ENCODE results near the gene C14orf180.

Gene C14orf180

DNA sequence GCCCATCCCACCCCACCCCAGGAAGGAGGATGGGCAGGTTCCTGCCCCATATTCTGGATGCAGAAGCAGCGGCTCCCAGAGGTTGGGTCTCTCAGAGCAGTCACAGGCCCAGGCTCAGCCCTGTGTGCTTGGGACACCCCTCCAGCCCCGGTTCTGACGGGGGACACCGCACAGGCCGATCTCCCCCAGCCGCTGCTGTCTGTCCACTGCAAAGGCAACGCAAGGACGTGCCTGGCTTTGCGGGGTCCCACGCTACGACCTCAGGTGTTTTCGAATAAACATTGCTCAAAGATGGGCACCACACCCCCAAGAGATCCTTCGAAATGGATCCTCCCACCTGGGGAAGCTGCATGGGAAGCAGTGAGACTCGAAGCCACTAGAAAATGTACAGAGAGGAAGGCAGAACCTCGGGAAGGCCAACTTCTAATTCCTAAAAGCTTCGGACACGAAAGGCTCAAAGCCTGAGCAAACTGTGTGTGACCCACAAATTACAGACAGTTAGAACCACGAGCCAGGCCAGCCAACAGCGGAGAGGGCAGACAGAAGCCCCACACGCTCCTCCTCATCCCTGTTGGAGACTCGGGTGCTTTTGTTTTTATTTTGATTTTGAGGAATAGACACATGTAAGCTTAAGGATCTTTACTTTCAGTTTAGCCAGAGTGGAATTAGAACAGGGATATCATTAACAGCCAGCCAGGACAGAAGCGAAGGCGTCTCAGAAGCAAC lies 10.8 kb downstream of the C14orf180 start:
- Histone ChIP-seq H3K9me2 (replicated peaks; ENCODE audit: insufficient read depth, low read length) (no peaks in the 10 kb centered on the region), H3K4me2 (ENCODE audit: low read depth, low read length, poor library complexity, severe bottlenecking) (no peak overlapping the region), H3F3A (ENCODE audit: insufficient read depth) (no peaks in the 10 kb centered on the region), H3K9me3 (ENCODE audit: insufficient read depth, low read length) (no peaks in the 10 kb centered on the region), H4K20me1 (ENCODE audit: low read depth, low read length) (no peaks in the 10 kb centered on the region), H3K79me2 (ENCODE audit: insufficient read depth, low read length) (no peaks in the 10 kb centered on the region), H3K27ac (ENCODE audit: low read depth, low read length) (no peak overlapping the region), H3K36me3 (ENCODE audit: low read length) (no peaks in the 10 kb centered on the region), H3K9ac (ENCODE audit: low read length) (no peak overlapping the region), H3K27me3 (ENCODE audit: low read length) (no peaks in the 10 kb centered on the region), H2AFZ (ENCODE audit: low read depth, low read length, severe bottlenecking) (no peak overlapping the region), H3K4me3 (ENCODE audit: insufficient read depth, low read length, poor library complexity, severe bottlenecking) (no peak overlapping the region)
- TF ChIP-seq, protein P1, sequence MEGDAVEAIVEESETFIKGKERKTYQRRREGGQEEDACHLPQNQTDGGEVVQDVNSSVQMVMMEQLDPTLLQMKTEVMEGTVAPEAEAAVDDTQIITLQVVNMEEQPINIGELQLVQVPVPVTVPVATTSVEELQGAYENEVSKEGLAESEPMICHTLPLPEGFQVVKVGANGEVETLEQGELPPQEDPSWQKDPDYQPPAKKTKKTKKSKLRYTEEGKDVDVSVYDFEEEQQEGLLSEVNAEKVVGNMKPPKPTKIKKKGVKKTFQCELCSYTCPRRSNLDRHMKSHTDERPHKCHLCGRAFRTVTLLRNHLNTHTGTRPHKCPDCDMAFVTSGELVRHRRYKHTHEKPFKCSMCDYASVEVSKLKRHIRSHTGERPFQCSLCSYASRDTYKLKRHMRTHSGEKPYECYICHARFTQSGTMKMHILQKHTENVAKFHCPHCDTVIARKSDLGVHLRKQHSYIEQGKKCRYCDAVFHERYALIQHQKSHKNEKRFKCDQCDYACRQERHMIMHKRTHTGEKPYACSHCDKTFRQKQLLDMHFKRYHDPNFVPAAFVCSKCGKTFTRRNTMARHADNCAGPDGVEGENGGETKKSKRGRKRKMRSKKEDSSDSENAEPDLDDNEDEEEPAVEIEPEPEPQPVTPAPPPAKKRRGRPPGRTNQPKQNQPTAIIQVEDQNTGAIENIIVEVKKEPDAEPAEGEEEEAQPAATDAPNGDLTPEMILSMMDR (IDR thresholded peaks at IDR 0.05; ENCODE audit: insufficient read depth, low read length, poor library complexity, severe bottlenecking), result no peak
- TF ChIP-seq EZH2phosphoT487 (conservative IDR thresholded peaks at IDR 0.05; ENCODE audit: low read length), result no peak

GRCh38 chr14:104591031-104591430 lies 11.5 kb downstream of the C14orf180 start:
- H4K20me1 ChIP-seq (ENCODE audit: low read depth, low read length), result no peaks in the 10 kb centered on the region
- H2AFZ ChIP-seq (ENCODE audit: low read depth, low read length, severe bottlenecking), result no peak overlapping the region
- H3K27ac ChIP-seq (ENCODE audit: low read depth, low read length), result no peak overlapping the region
- H3K4me3 ChIP-seq (ENCODE audit: insufficient read depth, low read length, poor library complexity, severe bottlenecking), result no peak overlapping the region
- no peaks in the 10 kb centered on the region for H3K9me2 ChIP-seq (replicated peaks; ENCODE audit: insufficient read depth, low read length)
- no peaks in the 10 kb centered on the region for H3K9me3 ChIP-seq (ENCODE audit: insufficient read depth, low read length)
- H3K9ac ChIP-seq (ENCODE audit: low read length), result no peak overlapping the region
- no peaks in the 10 kb centered on the region for H3K79me2 ChIP-seq (ENCODE audit: insufficient read depth, low read length)
- TF ChIP-seq, protein P1 (IDR thresholded peaks at IDR 0.05; ENCODE audit: insufficient read depth, low read length, poor library complexity, severe bottlenecking), result no peak
- TF ChIP-seq EZH2phosphoT487 (conservative IDR thresholded peaks at IDR 0.05; ENCODE audit: low read length), result no peak
- H3K36me3 ChIP-seq (ENCODE audit: low read length), result no peaks in the 10 kb centered on the region
- no peak overlapping the region for H3K4me2 ChIP-seq (ENCODE audit: low read depth, low read length, poor library complexity, severe bottlenecking)
- H3K27me3 ChIP-seq (ENCODE audit: low read length), result no peaks in the 10 kb centered on the region
- no peaks in the 10 kb centered on the region for H3F3A ChIP-seq (ENCODE audit: insufficient read depth)

DNA sequence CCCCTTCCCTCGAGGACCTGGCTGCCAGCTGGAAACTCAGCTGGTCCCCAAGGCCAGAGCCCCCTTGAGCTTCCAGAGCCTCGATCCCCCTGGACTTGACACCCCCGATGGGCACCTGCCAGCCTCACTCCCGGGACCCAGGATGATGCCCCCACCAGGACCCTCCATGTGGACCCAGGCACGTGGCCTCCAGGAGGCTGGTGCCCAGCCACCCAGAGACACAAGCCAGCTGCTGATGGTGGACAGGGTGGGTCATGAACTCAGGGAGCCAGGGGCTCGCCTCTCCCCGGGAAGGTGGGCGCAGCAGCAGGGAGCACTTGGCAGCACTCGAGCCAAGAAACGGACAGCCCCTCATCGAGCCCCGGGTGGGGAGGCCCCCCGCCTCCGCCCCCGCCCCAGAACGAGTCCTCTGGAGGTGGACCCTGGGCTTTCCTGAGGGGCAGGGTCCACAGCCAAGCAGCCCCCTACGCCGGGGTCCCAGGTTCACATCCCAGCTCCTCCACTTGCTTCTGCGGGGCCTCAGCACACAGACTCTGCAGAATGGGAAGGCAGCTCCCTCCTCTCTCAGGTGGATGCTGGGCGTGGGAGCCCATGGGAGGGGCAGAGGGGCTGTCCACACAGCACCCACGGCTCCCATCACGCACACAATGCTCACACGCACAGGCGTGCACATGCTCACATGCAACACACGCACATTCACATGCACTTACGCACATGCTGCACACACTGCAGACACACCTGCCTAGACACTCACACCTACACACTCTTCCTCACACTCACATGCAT lies 12.1 kb downstream of the C14orf180 start:
- Histone ChIP-seq H3K4me2 (ENCODE audit: low read depth, low read length, poor library complexity, severe bottlenecking) (no peak overlapping the region), H3K9me2 (replicated peaks; ENCODE audit: insufficient read depth, low read length) (no peaks in the 10 kb centered on the region), H2AFZ (ENCODE audit: low read depth, low read length, severe bottlenecking) (no peak overlapping the region), H3K9me3 (ENCODE audit: insufficient read depth, low read length) (no peaks in the 10 kb centered on the region), H3K36me3 (ENCODE audit: low read length) (no peaks in the 10 kb centered on the region), H3F3A (ENCODE audit: insufficient read depth) (no peaks in the 10 kb centered on the region), H3K27me3 (ENCODE audit: low read length) (no peaks in the 10 kb centered on the region), H3K79me2 (ENCODE audit: insufficient read depth, low read length) (no peaks in the 10 kb centered on the region), H4K20me1 (ENCODE audit: low read depth, low read length) (no peaks in the 10 kb centered on the region), H3K4me3 (ENCODE audit: insufficient read depth, low read length, poor library complexity, severe bottlenecking) (no peak overlapping the region), H3K27ac (ENCODE audit: low read depth, low read length) (no peak overlapping the region), H3K9ac (ENCODE audit: low read length) (no peak overlapping the region)
- TF ChIP-seq, protein P1 (IDR thresholded peaks at IDR 0.05; ENCODE audit: insufficient read depth, low read length, poor library complexity, severe bottlenecking), result no peak
- no peak for TF ChIP-seq EZH2phosphoT487 (conservative IDR thresholded peaks at IDR 0.05; ENCODE audit: low read length)

All from SU-DHL-6 (cell line).